HG03460 (cell line): ENCODE results near the gene HS6ST1.

Source experiments
- ATAC-seq: cut with Tn5 transposase; IDR thresholded peaks from one replicate; pipeline ENCODE4 v1.9.1; 2021; ENCODE audit not compliant: unreplicated experiment

Gene HS6ST1

DNA sequence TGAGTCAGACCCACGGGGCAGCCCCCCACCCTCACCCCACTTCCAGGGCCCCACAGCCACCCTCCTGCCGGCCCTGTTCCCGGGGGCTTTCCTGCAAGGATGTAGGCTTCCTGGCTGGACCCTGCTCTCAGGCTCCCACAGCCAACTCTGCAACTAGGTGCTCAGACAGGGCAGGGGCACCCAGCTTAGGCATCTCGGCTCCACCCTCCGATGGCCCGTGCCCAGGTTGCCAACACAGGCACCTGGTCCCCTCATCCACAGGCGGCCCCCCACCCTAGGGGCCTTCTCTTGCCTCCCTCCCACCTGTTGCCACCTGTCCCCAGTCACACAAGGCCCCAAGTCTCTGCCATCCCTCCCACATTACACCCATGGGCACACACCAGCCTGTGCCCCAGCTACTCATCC lies 34.6 kb downstream of the HS6ST1 start:
- ATAC-seq = no peak

DNA sequence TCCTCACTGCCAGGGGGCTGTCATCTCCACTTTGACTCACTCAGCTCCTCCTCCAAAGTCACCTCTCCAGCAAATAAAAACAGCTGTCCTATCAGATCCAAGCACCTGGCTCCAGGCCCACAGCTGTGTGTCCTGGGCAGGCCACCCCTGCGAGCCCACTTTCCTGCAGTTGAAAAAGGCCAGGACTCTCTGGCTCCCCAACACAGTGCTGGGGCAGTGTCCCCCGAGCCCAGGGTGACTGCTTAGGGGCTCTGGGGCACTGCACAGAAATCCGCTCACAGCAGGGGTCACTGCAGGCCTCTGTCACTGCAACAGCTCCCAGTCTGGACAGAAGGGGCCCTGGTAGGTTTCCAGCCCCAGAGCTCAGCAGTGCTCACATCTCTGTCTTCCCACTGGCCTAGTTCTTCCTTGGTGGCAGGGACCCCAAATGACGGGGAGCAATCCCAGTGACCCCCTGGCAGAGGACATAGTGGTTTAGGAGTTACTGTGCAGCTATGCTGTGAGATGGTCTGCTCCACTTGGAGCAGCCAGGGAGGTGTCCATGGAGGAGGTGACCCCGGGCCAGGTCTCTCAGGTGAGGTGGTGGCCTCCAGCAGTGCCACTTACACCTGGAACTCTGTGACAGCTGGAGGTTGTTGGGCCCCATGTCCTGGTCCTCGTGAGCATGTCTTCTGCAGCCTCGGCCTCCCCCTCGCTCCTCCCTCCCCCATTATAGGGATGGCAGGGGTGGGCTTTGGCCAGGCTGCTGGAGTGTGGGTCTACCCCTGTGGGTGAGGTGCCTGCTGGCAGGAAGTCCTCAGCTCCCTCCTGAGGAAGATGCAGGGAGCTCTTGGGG lies 35.5 kb downstream of the HS6ST1 start:
- ATAC-seq = no peak

DNA sequence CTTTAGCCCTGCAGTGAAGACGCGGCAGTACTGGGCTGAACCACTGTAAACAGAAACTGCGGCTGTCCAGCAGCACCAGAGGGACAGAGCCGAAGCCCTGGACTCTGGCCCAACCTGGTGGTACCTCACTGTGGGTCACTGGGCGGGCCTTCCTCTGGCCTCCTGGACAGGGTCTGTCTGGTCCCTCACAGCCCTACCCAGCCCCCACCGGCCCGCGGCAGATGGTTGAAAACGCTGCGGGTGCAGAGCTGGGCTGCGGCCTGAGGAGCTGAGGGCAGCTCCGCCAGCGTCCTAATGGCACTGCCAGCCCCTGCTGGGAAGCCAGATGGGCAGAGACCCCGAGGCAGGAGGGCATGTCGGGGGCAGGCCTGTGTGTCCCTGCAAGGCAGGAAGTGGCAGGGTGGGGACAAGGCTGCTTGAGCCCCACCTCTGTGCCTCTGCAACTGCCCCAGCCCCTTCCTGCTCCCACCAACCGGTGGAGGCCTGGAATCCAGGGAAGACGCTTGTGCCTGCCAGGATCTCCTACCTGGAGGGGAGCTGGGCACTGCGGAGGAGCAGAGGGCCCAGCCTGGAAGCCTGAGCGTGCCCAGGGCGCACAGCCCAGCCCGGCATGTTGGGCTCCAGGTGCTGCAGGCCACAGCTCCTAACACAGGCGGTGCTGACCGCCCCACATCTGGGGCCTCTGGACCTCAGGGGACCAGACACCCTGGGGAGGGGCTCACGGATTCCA lies 36.3 kb downstream of the HS6ST1 start:
- no peak for ATAC-seq

DNA sequence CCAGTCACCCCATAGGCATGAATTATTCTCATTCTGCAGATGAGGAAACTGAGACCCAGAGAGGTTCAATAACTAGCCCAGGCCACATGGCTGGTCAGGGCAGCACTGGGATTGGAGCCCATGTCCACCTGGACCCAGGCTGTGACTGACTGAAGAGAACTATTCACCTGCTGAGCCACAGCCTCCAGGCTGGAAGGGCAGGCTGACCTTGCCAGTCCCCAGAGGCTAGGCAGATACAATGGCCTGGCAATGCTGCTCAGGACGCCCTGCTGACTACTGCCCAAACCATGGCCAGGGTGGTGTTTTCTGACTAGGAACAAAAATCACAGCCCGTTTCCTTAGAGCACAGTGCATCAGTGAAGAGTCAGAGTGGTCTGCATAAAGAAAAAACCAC lies 36.8 kb downstream of the HS6ST1 start:
- ATAC-seq = no peak

DNA sequence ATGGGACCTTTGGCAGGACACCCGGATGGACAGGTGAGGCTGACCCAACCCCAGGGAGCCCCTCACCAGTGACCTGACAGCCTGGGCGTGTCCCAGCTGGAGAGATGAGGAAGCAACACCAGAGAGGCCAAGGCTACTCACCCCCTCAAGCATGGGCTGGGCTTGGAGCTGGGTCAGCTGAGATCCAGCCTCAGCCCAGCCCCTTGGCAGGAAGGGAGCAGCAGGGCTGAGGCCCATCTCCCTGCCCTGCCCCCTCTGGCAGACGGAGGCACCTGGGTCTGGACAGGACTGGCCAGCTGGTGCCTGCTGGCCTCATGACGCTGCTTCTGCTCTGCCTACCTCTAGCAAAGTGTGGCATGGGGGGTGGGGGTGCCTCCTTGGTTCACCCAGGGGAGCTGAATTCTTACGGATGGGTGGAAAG lies 37.8 kb downstream of the HS6ST1 start:
- ATAC-seq = no peak

DNA sequence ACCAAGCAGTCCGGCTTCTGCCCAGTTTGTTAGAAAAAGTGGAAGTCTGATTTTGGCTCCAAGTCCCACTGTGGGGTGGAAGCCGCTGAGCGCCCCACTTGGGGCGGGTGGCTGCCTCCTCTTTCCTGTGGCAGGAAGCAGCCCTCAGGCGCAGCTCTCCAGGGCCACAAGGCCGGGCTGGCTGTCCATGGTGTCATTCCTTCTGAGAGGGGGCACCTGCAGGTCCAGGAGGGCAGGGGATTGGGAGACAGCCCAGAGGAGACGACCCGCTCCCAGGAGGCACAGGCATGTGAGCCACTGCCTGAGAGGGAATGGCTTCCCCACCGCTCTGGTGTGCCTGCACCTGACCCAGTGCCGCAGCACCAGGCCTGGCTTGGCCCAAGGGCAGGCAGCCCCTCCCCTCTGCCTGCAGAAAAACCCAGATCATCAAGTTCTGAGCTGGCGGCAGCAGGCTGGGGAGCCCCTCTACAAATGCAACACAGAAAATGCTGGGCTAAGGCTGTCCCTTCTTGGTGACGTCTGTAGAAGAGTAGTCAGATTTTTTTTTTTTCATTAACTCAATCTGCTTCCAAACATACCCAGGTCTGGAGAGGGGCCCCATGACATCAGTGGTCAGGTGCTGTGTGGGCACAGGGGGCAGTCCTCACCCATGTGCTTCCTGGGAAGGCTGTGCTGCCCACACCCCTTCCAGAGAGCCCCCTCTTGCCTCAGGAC lies 38.4 kb downstream of the HS6ST1 start:
- no peak for ATAC-seq

DNA sequence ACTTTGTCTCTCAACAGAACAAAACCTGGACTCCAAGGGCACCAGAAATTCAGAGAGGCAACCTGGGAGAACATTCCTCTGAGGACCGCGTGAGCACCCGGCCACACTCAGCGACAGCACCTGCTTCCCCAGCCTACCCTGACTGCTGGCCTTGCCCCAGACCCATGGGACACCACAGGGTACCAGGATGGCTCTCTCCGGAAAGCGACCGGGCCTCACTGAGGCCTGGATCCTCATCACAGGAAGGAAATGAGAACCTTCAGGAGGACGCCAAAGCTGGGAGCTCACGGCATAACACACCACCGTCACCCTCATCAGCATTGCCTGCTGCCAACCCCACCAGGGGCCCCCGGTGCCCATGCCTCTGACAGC lies 38.9 kb downstream of the HS6ST1 start:
- no peak for ATAC-seq

DNA sequence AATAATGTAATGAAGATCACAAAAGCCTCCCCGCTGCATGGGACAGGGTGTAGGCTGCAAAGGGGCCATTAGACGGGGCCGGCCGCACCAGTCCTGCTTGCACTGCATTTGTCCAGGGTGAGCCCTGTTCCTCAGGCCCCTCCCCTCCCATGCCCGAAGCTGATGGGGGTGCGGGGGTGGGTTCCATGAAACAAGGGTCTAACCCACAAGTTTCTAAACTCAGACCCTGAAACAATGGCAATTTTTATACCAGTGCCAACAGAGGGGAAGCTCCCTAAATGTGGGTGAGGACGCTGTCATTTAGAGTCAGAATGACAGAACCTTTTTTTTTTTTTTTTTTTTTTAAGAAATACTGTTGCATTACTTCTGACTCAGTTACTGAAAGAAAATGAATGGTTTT lies 39.7 kb downstream of the HS6ST1 start:
- no peak for ATAC-seq

DNA sequence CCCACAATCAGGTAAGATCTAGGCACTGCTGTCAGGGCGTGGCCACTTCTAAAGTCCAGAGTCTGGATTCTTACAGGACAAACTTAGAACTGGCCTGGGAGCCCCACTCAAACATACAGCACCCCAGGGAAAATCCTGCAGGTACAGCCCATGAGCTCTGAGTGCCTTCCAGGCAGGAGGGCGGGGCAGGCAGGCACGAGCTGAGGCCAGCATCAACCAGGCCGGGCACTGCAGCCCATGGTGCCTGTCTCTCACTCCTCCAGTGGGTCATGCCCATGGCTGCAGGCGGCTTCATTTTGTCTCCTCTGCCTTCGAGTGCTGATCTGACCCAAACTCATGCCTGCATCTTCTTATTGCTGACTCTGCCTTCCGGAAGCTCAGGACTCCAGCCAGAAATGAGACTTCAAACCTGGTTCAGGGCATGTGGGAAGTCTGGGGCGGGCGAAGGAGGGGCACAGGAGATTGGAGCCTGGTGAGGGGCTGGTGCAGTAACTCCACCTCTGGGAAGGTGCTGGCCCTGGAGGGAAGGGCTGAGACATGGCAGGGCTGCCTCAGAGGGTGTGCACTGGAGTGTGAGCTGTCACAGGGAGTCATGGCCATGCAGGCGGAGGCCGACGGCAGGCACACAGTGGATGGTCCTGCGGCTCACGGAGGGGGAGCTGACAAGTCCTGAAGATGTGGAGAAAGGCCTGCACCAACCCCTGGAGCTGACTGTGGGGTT lies 40.5 kb downstream of the HS6ST1 start:
- no peak for ATAC-seq

DNA sequence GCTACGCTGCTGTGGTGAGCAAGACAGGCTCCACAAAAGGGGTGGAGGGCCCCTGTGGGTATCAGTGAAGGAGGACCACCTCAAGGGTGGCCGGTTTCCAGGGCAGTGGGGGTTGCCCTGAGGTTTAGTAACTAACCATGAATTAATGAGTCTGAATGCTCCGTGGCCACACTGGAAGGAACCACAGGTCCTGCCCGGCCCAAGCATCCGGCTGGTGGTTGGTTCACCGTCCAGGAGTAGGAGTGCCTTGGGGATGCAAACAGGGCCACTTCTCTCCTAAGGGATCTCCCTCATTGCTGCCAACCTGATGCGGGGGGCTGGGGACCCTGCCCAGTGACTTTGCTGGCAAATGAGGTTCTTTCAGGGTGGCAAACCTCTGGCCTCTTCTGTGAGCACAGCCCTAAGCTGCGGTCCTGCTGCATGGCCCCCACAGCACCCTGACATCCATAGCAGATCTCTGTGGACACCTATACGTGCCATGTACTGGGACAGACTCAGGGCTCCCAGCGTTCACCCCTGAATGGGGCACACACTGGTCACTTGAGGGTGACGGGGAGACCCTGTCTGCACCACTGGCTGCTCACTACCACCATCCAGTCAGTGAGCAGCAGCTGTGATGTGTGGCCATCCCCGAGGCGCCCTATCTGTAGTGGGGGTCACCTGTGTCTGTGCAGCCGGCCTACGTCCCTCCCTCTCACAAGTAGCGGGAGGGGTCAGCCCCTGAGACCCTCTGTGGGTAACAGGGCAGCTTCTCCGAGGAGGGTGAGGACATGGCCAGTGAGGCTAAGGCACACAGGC lies 41.6 kb downstream of the HS6ST1 start:
- no peak for ATAC-seq

DNA sequence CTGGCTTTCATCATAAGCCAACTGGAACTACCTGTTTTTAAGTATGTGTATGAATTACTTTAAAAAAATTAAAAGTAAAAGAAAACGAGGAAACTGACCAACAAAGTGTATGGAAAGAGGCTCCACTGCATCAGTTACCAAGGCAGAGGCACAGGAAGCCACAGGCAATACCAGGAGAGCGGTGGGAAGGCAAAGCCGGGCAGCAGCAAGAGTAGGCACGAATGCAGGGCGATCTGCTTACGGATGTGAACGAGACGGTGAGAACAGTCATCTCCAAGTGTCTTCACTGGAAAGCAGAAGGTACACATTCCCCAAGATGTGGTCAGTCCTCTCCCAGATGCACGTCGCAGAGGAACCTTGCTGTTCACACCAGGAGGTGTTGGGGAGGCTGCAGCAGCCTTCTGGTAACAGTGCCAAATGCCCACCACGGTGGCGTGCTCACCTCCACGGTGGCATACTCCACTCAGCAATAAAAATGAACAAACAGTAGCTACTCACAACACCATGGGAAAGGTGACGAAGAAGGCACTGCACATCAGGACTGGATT lies 43.1 kb downstream of the HS6ST1 start:
- no peak for ATAC-seq

DNA sequence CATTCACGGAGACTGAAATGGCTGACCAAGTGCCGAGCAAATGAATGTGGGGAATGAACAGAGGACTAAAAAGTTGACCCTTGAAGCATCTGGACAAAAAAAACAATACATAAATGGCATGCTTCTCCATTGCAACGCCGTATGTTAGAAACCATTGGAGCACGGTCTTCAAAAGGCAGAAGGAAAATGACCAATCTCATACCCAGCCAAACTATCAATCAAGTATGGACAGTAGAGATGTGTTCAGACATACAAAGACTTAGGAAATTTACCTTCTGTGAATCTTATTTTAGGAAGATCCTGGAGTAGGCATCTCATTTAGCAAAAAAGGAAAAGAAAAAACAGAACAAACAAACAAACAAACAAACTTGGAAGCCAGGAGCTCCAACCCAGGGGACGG lies 44.5 kb downstream of the HS6ST1 start:
- no peak for ATAC-seq

DNA sequence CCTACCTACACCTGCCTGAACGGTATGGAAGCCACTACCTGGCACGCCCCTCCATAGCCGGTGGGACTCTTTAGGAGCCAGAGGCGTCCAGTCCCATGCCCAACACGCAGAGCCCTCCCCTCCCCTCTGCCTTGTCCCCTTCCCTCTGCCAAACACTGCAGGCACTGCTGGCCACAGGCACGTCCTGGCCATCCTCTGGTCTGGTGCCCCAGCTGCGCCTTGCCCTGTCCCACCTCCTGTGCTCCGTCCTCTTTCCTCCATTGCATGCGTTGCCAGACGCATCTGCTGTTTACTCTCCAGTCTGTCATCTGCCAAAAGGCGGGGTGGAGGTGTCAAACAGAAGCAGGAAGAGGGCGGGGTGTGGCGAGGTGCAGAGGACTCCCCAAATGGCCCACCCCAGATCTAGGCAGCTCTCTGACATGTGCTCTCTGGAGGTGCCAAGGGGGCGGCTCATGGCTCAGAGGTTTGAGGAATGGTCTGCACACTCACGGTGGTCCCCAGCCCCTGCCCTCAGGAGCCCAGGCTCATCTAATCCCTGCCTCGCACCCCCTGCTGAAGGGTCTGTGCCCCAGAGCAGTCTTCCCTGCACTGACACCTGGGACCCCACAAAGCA lies 45.1 kb downstream of the HS6ST1 start:
- ATAC-seq = no peak

DNA sequence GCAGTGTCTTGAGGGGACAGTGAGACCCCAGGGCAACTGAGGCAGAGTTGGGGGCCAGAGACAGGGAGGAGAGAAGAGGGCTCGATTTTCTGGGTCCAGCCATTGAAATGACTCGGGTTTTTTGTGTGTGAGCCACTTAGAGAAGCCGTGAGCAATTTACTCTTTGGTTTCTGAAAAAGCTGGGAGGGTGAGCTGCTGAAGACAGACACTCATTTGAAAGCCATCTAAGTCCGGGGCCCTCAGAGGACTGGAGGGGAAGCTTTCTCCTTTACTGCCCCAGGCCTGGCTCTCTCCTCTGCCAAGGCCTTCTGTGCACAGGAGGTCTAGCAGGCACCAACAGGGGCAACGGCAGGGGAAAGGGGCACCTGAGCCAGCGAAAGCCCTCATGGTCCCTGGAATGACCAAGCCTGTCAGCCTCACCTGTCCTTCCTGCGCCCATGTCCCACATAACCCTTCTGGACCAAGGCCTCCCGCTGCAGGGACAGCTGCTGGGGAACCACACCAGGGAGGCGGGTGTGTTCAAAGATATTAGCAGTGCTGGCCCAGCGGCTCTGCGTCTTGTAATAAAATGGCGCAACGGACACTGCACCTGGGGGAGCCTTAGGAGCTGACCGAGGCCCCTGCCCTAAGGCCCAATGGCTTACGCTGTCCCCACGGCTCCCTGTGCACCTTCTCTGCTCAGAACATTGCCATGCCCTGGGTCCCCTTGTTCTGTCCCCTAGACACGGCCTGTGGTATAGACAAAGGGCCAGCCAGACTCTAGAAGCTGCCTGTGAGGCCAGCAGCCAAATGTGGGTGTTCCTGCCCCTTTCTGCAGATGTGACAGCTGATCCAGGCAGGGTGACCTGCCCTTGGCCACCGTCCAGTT lies 45.8 kb downstream of the HS6ST1 start:
- ATAC-seq = no peak

DNA sequence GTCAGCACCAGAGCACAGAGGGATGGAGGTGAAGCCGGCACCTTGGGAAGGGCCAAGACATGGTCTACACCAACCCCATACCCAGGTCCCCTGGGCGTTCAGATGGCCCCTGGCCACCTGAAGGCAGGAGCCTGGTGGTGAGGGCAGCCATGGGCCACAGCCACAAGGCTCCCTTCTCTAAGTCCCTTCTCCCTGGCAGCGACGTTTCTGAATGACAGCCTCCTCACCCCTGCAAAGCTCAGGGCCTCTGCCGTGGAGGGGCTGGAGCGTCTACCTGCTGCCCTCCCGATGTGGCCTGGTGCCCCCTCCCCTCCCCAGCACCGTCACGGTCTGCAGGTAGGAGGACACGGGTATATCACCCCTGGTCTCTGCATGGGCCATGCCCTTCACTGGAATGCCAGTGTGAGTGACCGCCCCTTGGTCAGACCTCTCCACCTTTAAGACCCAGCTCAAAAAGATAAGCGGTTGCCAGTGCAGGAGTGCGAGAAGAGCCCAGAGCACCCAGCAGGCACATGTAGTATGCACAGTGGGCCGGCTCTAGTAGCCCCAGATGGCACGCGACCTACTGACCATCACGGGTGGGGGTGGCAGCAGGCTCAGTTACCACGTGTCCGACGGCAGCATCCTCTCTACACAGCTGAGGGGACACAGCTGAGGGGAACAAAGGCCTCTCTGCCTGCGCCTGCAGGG lies 46.6 kb downstream of the HS6ST1 start:
- ATAC-seq = no peak

DNA sequence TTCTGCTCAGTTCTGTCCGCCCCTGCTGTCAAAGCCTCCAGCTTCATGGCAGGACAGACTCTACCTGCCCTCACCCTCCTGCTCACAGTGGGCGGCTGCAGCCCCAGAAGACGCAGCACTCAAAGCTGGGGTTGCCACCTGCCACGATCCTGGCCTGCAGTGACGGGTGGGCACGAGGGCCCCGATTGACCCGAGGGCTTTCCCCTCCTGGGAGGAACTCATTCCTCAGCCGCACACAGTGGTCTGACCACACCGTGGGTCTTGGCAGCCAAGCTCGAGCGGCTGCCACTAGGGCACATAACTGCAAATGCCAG lies 47.1 kb downstream of the HS6ST1 start:
- ATAC-seq = no peak

DNA sequence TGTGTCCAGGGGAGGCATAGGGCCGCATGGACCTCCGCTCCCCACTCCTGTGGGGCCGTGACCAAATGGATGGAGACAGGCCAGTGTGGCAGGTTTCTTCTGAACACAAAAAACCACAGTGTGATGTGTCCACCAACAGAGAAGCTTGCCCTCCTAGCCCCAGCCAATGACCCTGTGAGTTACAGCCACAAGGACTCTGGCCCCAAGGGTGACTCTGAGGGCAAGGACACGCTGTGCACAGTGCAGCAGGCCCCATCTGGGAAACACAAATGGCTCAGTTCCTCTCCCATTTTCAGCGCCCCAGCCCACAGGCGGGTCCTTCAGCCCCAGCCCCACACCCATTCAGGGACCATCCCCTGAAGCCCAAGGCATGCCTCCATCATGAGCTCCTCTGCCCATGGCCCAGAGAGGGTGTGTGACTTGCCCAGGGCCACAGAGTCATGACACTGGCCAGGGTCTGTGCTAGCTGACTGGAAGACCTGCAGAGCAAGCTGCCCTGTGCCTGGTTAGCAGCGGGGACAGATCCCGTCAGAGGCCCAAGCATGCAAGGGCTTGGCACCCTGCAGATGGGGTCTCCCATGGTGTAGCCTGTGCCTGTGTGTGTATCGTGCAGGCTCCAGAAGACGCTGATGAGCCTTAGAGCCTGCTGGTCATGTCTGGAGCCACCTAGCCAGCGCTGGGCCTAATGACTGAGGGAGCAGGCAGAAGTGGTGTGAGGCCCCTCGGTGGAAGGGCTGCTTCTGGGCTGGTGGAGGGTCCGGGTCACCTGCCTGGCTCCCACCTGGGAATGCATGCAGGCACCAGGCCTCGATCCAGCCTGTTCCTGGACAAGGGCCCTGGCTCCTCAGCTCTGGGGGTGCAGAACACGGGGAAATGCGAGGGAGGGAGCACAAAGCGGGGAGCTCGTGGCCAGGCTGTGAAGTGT lies 47.7 kb downstream of the HS6ST1 start:
- ATAC-seq = no peak
